ENCODE results near the gene ZBTB32. TPM values are rescaled to one million over a fixed set of nuclear protein-coding genes. Genes with fewer than 3 reads are reported as not detected.

Gene ZBTB32
- polyA plus RNA-seq, 2 of the 4 experiments (the other 2 are of a cell fraction): not detected

DNA sequence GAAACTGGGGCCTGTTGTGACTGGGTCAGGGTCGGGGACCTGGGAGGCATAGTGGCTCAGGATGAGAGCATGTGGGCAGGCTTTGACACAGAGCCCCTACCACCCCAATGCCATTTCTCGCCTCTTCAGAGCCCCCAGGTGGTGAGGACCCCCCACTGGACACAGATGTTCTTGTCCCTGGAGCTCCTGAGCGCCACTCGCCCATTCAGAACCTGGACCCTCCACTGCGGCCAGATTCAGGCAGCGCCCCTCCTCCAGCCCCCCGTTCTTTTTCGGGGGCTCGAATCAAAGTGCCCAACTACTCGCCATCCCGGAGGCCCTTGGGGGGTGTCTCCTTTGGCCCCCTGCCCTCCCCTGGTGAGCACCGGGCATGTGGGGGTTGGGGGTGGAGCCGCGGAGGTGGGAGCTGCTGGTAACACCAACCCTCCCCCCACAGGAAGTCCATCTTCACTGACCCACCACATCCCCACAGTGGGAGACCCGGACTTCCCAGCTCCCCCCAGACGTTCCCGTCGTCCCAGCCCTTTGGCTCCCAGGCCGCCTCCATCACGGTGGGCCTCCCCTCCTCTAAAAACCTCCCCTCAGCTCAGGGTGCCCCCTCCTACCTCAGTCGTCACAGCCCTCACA, 27.5 kb downstream of the ZBTB32 start:
- Histone ChIP-seq H3K4me3 (no peak overlapping the region), H3K9me3 (no peaks in the 10 kb centered on the region), H3K4me1 (no peaks in the 10 kb centered on the region), H3K4me2 (no peak overlapping the region), H3K27ac (no peak overlapping the region)
- ChIA-PET POLR2A (interaction anchor here (2.1 kb wide), 1 partner anchor 9 kb away, joined by 10 read pairs; no protein-coding TSS in a partner anchor), CTCF (interaction anchor here (0.8 to 2.0 kb wide), 5 partner anchors 8 to 218 kb away, joined by 3 to 7 read pairs (median 4); no protein-coding TSS in a partner anchor)
- TF ChIP-seq HMGXB4 (CRISPR knock-in tag; IDR thresholded peaks at IDR 0.05; ENCODE audit: borderline replicate concordance) (no peak), CHD2 (IDR thresholded peaks at IDR 0.05; ENCODE audit: low read length, partially characterized antibody) (no peak), EHMT2 (IDR thresholded peaks at IDR 0.05; ENCODE audit: low read depth) (no peak), ZNF302 (CRISPR knock-in tag; IDR thresholded peaks at IDR 0.05) (no peak), HOXB5 (CRISPR knock-in tag; IDR thresholded peaks at IDR 0.05) (no peak), CHD4 (IDR thresholded peaks at IDR 0.05; ENCODE audit: borderline replicate concordance) (no peak), ZSCAN20 (CRISPR knock-in tag; IDR thresholded peaks at IDR 0.05) (no peak), EHF (CRISPR knock-in tag; IDR thresholded peaks at IDR 0.05) (no peak), RFX5 (IDR thresholded peaks at IDR 0.05) (no peak), HEYL (CRISPR knock-in tag; IDR thresholded peaks at IDR 0.05) (no peak), KDM5A (IDR thresholded peaks at IDR 0.05) (no peak), ATOH8 (CRISPR knock-in tag; IDR thresholded peaks at IDR 0.05; ENCODE audit: low read depth) (no peak)
- ATAC-seq (no peak), DNase-seq (ENCODE audit: low read depth in 1 of 2, low spot score in 1 of 2) (no peak), FAIRE-seq (no peak)
- WGBS (ENCODE audit: missing lambda C conversion rate): 94% methylated on average over 21 of the region's 21 CpGs

- FAIRE-seq (no peak), DNase-seq (ENCODE audit: low read depth in 1 of 2, low spot score in 1 of 2) (no peak), ATAC-seq (no peak)
- H3K27ac ChIP-seq: no peak overlapping the region
- ChIA-PET POLR2A (interaction anchor here (1.1 to 2.1 kb wide), 2 partner anchors 8 to 14 kb away, joined by 3 to 10 read pairs; no protein-coding TSS in a partner anchor), CTCF (interaction anchor here (1.0 to 2.0 kb wide), 4 partner anchors 9 to 217 kb away, joined by 3 to 7 read pairs (median 5); no protein-coding TSS in a partner anchor)
- 96% methylated on average over 25 of the region's 25 CpGs for WGBS (ENCODE audit: missing lambda C conversion rate)
- no peaks in the 10 kb centered on the region for H3K9me3 ChIP-seq
- no peak overlapping the region for H3K4me2 ChIP-seq
- no peak overlapping the region for H3K4me3 ChIP-seq
- no peak for TF ChIP-seq CEBPB (IDR thresholded peaks at IDR 0.05)
- TF ChIP-seq NR3C1 (IDR thresholded peaks at IDR 0.05): no peak
- TF ChIP-seq ESRRA (IDR thresholded peaks at IDR 0.05; ENCODE audit: borderline replicate concordance, low read length): no peak
- TF ChIP-seq EP300 (IDR thresholded peaks at IDR 0.05): no peak
- TF ChIP-seq POLR2AphosphoS2 (conservative IDR thresholded peaks at IDR 0.05; ENCODE audit: low read length): no peak
- no peak for TF ChIP-seq FOSL2 (IDR thresholded peaks at IDR 0.05)
- no peak for TF ChIP-seq FOSL2 (CRISPR knock-in tag; IDR thresholded peaks at IDR 0.05)
- no peak for TF ChIP-seq ZNF302 (CRISPR knock-in tag; IDR thresholded peaks at IDR 0.05)
- TF ChIP-seq SMC3 (IDR thresholded peaks at IDR 0.05): no peak
- TF ChIP-seq FOSB (CRISPR knock-in tag; IDR thresholded peaks at IDR 0.05): no peak
- no peak for TF ChIP-seq FOXS1 (CRISPR knock-in tag; IDR thresholded peaks at IDR 0.05)
- no peak for TF ChIP-seq BCL3 (IDR thresholded peaks at IDR 0.05)
- TF ChIP-seq, protein P1, sequence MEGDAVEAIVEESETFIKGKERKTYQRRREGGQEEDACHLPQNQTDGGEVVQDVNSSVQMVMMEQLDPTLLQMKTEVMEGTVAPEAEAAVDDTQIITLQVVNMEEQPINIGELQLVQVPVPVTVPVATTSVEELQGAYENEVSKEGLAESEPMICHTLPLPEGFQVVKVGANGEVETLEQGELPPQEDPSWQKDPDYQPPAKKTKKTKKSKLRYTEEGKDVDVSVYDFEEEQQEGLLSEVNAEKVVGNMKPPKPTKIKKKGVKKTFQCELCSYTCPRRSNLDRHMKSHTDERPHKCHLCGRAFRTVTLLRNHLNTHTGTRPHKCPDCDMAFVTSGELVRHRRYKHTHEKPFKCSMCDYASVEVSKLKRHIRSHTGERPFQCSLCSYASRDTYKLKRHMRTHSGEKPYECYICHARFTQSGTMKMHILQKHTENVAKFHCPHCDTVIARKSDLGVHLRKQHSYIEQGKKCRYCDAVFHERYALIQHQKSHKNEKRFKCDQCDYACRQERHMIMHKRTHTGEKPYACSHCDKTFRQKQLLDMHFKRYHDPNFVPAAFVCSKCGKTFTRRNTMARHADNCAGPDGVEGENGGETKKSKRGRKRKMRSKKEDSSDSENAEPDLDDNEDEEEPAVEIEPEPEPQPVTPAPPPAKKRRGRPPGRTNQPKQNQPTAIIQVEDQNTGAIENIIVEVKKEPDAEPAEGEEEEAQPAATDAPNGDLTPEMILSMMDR (IDR thresholded peaks at IDR 0.05): no peak
- no peaks in the 10 kb centered on the region for H3K4me1 ChIP-seq
Observed at GRCh38 chr19:35732540-35733179, 28.3 kb downstream of the ZBTB32 start.
